ENCODE measurements around the gene GPR35. TPM values are rescaled to one million over a fixed set of nuclear protein-coding genes. Genes with fewer than 3 reads are reported as not detected.
"Not testable (repeated sequence)": the region's sequence is repeated elsewhere in the genome, so short reads cannot be mapped to it uniquely, and the experiment has no call there.

GPR35 gene
- total RNA-seq, 5 donors from 2014 or later (not counting 1 experiment from before 2014, with no cell fraction given): 6.2 to 16.2 (median 10.4) TPM

DNA sequence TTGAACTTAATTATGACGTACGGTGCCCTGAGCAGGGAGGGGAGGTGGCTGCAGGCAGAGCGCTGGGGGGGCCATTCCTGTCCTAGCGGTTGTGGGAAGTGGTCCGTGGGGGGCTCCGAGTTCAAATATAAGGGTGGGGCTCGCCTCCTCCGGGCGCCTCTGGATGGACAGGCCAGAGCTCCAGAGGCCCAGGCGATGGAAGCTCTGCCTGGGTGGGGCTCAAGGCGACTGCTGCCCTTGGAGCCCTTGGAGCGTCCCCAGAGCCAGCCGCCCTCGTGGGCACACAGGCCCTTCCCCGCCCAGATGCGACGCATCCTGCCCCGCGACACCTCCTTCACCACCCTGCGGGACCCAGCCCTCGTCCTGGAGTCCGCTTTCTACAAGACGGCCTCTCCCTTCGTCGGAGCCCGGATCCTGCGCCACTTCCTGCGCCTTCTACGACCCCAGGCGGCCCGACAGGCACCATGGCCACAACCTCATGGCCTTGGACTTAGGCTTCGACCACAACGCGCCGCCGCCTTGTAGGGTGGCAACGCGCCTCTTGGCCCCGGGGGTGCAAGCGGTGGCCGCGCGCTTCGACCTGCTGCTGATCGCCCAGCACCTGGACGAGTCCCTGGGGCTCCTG, 46.9 kb downstream of the GPR35 start:
- Histone ChIP-seq H3K36me3 (ENCODE audit: control insufficient read depth in 2 of 2, extremely low read depth in 1 of 2, insufficient read depth in 1 of 2, low read length in 1 of 2) (no peaks in the 10 kb centered on the region), H3K27ac (ENCODE audit: low read length) (no peak overlapping the region), H3K27me3 (replicated peaks in 1 of 2; ENCODE audit: control insufficient read depth in 2 of 2, extremely low read depth in 1 of 2, insufficient read depth in 2 of 2, low read length in 1 of 2) (peaks cover 2 to 23% of the 10 kb centered on the region in 2 experiments), H3K9me3 (no peaks in the 10 kb centered on the region), H3K4me1 (ENCODE audit: control insufficient read depth in 1 of 2, extremely low read depth in 1 of 2, insufficient read depth in 2 of 2, low read length in 2 of 2) (no peaks in the 10 kb centered on the region), H3K4me3 (ENCODE audit: control insufficient read depth in 1 of 2, extremely low read depth in 1 of 2, low read length in 1 of 2) (no peak overlapping the region)
- 55% methylated on average over 43 of the region's 46 CpGs for WGBS (ENCODE audit: insufficient coverage)
- Mint-ChIP-seq H3K4me1 (no peaks in the 10 kb centered on the region), H3K27me3 (peaks cover 21 to 34% of the 10 kb centered on the region in 2 donors), H3K4me3 (no peak overlapping the region), H3K27ac (no peak overlapping the region), H3K9me3 (no peaks in the 10 kb centered on the region), H3K36me3 (no peaks in the 10 kb centered on the region)
- ChIA-PET CTCF (interaction anchor here in 1 of 2 donors (0.6 kb wide), 1 partner anchor 50 kb away, joined by 5 read pairs; no protein-coding TSS in a partner anchor), POLR2A (no interaction called here)
- no peak for ATAC-seq (replicated peaks in 1 of 4)
- DNase-seq: no peak

DNA sequence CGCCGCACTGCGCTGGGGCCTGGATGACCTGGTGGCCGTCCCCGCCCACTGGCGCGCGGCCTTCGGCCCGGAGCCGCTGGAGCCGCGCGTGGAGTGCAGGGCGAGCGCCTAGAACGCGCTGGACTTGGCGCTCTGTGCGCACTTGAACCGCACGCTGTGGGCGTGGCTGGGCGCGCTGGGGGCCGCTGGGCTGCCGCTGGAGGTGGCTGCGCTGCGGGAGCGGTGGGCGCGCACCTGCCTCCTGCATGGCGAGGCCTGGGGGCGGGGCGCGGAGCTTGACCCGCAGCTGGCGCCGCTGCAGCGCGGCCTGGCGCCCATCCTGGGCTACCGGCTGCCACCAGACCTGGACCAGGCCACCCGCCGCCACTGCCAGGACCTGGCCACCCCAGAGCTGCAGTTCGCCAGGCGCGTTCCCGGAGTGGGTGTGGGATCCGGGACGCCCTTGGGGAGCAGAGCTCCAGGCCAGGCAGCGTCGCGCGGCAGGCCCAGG, 47.5 kb downstream of the GPR35 start:
- ATAC-seq (replicated peaks in 1 of 4) (no peak), DNase-seq (no peak)
- no peak overlapping the region for H3K27ac Mint-ChIP-seq
- H3K4me3 ChIP-seq (ENCODE audit: control insufficient read depth in 1 of 2, extremely low read depth in 1 of 2, low read length in 1 of 2): no peak overlapping the region
- H3K36me3 Mint-ChIP-seq: no peaks in the 10 kb centered on the region
- H3K9me3 Mint-ChIP-seq: no peaks in the 10 kb centered on the region
- no peaks in the 10 kb centered on the region for H3K4me1 Mint-ChIP-seq
- peaks cover 17 to 31% of the 10 kb centered on the region in 2 donors for H3K27me3 Mint-ChIP-seq
- 18% methylated on average over 55 of the region's 55 CpGs for WGBS (ENCODE audit: insufficient coverage)
- no peaks in the 10 kb centered on the region for H3K9me3 ChIP-seq
- H3K4me1 ChIP-seq (ENCODE audit: control insufficient read depth in 1 of 2, extremely low read depth in 1 of 2, insufficient read depth in 2 of 2, low read length in 2 of 2): no peaks in the 10 kb centered on the region
- H3K27me3 ChIP-seq (replicated peaks in 1 of 2; ENCODE audit: control insufficient read depth in 2 of 2, extremely low read depth in 1 of 2, insufficient read depth in 2 of 2, low read length in 1 of 2): peaks cover 2 to 23% of the 10 kb centered on the region in 2 experiments
- CTCF ChIA-PET: interaction anchor here in 1 of 2 donors (0.6 kb wide), 1 partner anchor 50 kb away, joined by 5 read pairs; no protein-coding TSS in a partner anchor
- POLR2A ChIA-PET: no interaction called here
- no peak overlapping the region for H3K4me3 Mint-ChIP-seq
- H3K36me3 ChIP-seq (ENCODE audit: control insufficient read depth in 2 of 2, extremely low read depth in 1 of 2, insufficient read depth in 1 of 2, low read length in 1 of 2): no peaks in the 10 kb centered on the region
- no peak overlapping the region for H3K27ac ChIP-seq (ENCODE audit: low read length)

- H3K4me1 ChIP-seq (ENCODE audit: control insufficient read depth in 1 of 2, extremely low read depth in 1 of 2, insufficient read depth in 2 of 2, low read length in 2 of 2); H3K9me3 ChIP-seq; H3K36me3 ChIP-seq (ENCODE audit: control insufficient read depth in 2 of 2, extremely low read depth in 1 of 2, insufficient read depth in 1 of 2, low read length in 1 of 2); H3K36me3 Mint-ChIP-seq; DNase-seq; H3K27ac Mint-ChIP-seq; H3K27ac ChIP-seq (ENCODE audit: low read length); H3K9me3 Mint-ChIP-seq; H3K4me1 Mint-ChIP-seq; CTCF ChIA-PET; POLR2A ChIA-PET; H3K4me3 Mint-ChIP-seq; H3K4me3 ChIP-seq (ENCODE audit: control insufficient read depth in 1 of 2, extremely low read depth in 1 of 2, low read length in 1 of 2); ATAC-seq (replicated peaks in 1 of 4): not testable (repeated sequence)
- peaks cover 2 to 23% of the 10 kb centered on the region in 2 experiments for H3K27me3 ChIP-seq (replicated peaks in 1 of 2; ENCODE audit: control insufficient read depth in 2 of 2, extremely low read depth in 1 of 2, insufficient read depth in 2 of 2, low read length in 1 of 2)
- peaks cover 11 to 24% of the 10 kb centered on the region in 2 donors for H3K27me3 Mint-ChIP-seq
- WGBS (ENCODE audit: insufficient coverage): 43% methylated on average over 8 of the region's 16 CpGs
These were observed 49.3 kb downstream of the GPR35 start for GRCh38 chr2:240674461-240675184.

DNA sequence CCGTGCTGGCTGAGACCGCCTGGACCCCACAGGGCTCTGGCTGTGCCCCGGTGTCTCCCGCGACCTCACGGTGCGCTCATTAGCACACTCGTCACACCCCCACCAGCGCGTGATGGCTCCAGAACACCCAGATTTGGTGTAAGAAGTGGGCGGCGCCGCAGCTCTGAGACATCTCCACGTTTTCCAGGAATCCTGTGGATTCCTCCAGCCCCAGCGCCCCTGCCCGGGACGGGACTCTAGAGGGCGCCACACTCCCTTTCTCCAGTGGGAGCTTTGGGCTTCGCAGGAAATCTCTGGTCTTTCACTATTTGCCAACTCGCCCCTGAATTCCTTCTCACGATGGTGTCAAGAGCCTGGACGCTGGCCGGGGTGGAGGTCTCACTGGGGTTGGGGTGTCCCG, 50.1 kb downstream of the GPR35 start:
- H3K9me3 ChIP-seq; CTCF ChIA-PET; H3K4me3 Mint-ChIP-seq; H3K36me3 Mint-ChIP-seq; H3K36me3 ChIP-seq (ENCODE audit: control insufficient read depth in 2 of 2, extremely low read depth in 1 of 2, insufficient read depth in 1 of 2, low read length in 1 of 2); H3K4me3 ChIP-seq (ENCODE audit: control insufficient read depth in 1 of 2, extremely low read depth in 1 of 2, low read length in 1 of 2); H3K4me1 ChIP-seq (ENCODE audit: control insufficient read depth in 1 of 2, extremely low read depth in 1 of 2, insufficient read depth in 2 of 2, low read length in 2 of 2); H3K4me1 Mint-ChIP-seq; DNase-seq; ATAC-seq (replicated peaks in 1 of 4); POLR2A ChIA-PET; H3K27ac Mint-ChIP-seq; H3K9me3 Mint-ChIP-seq; H3K27ac ChIP-seq (ENCODE audit: low read length): not testable (repeated sequence)
- no CpG with 5 or more reads among the region's 24 CpGs for WGBS (ENCODE audit: insufficient coverage)
- H3K27me3 ChIP-seq (replicated peaks in 1 of 2; ENCODE audit: control insufficient read depth in 2 of 2, extremely low read depth in 1 of 2, insufficient read depth in 2 of 2, low read length in 1 of 2): peaks cover 2 to 23% of the 10 kb centered on the region in 2 experiments
- peaks cover 10 to 22% of the 10 kb centered on the region in 2 donors for H3K27me3 Mint-ChIP-seq

DNA sequence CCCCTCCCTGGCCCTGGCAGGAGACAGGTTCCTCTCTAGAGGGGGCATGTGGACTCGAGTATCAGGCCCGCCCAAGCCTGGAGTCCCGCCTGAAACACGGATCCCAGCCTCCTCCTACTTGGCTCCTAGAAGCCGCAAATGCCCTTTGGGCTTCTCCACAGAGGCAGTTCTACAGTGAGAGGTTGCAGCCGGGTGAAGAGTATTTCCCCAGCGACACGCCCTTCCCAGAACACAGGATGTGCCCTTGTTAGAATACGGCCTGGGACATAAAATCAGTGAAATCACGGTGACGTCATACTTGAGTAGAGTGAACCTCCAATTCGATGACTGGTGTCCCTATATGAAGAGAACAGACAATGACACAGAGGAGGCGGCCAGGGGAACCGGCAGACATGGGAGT, 52.8 kb downstream of the GPR35 start:
- H3K36me3 Mint-ChIP-seq; H3K9me3 Mint-ChIP-seq; H3K4me1 Mint-ChIP-seq; H3K4me3 Mint-ChIP-seq; H3K27ac Mint-ChIP-seq; H3K9me3 ChIP-seq; ATAC-seq (replicated peaks in 1 of 4); H3K4me1 ChIP-seq (ENCODE audit: control insufficient read depth in 1 of 2, extremely low read depth in 1 of 2, insufficient read depth in 2 of 2, low read length in 2 of 2); CTCF ChIA-PET; POLR2A ChIA-PET; DNase-seq; H3K27ac ChIP-seq (ENCODE audit: low read length); H3K4me3 ChIP-seq (ENCODE audit: control insufficient read depth in 1 of 2, extremely low read depth in 1 of 2, low read length in 1 of 2); H3K36me3 ChIP-seq (ENCODE audit: control insufficient read depth in 2 of 2, extremely low read depth in 1 of 2, insufficient read depth in 1 of 2, low read length in 1 of 2): not testable (repeated sequence)
- peaks cover 5 to 14% of the 10 kb centered on the region in 2 donors for H3K27me3 Mint-ChIP-seq
- peaks cover 0 to 15% of the 10 kb centered on the region in 2 experiments for H3K27me3 ChIP-seq (replicated peaks in 1 of 2; ENCODE audit: control insufficient read depth in 2 of 2, extremely low read depth in 1 of 2, insufficient read depth in 2 of 2, low read length in 1 of 2)
- WGBS (ENCODE audit: insufficient coverage): no CpG with 5 or more reads among the region's 14 CpGs

- H3K4me1 Mint-ChIP-seq; DNase-seq; CTCF ChIA-PET; H3K4me3 ChIP-seq (ENCODE audit: control insufficient read depth in 1 of 2, extremely low read depth in 1 of 2, low read length in 1 of 2); H3K27me3 ChIP-seq (replicated peaks in 1 of 2; ENCODE audit: control insufficient read depth in 2 of 2, extremely low read depth in 1 of 2, insufficient read depth in 2 of 2, low read length in 1 of 2); H3K36me3 Mint-ChIP-seq; H3K9me3 Mint-ChIP-seq; H3K27ac ChIP-seq (ENCODE audit: low read length); H3K4me3 Mint-ChIP-seq; H3K27ac Mint-ChIP-seq; H3K4me1 ChIP-seq (ENCODE audit: control insufficient read depth in 1 of 2, extremely low read depth in 1 of 2, insufficient read depth in 2 of 2, low read length in 2 of 2); H3K27me3 Mint-ChIP-seq; H3K9me3 ChIP-seq; POLR2A ChIA-PET; ATAC-seq (replicated peaks in 1 of 4); H3K36me3 ChIP-seq (ENCODE audit: control insufficient read depth in 2 of 2, extremely low read depth in 1 of 2, insufficient read depth in 1 of 2, low read length in 1 of 2): not testable (repeated sequence)
- no CpG with 5 or more reads among the region's 19 CpGs for WGBS (ENCODE audit: insufficient coverage)
These were observed 53.6 kb downstream of the GPR35 start for GRCh38 chr2:240678909-240679308.
